Fibroblast of pulmonary artery (primary cell): ENCODE results near the gene PRICKLE4.

Source experiments
- DNase-seq: peaks from one replicate; pipeline ENCODE4 v3.0.0-alpha.2; 2010; ENCODE audit warnings: low read depth
- H3K4me3 ChIP-seq: replicated peaks from 2 replicates; pipeline ENCODE4 v1.5.1; 2011; ENCODE audit warnings: low read depth, mild to moderate bottlenecking, control low read depth, low read length, moderate library complexity
- TF ChIP-seq, protein P1 (sequence below): IDR thresholded peaks from 2 replicates; pipeline ENCODE4 v1.5.1; 2011; ENCODE audit warnings: mild to moderate bottlenecking, control low read depth, low read length, inconsistent platforms; ENCODE audit errors: missing control alignments

The PRICKLE4 gene

DNA sequence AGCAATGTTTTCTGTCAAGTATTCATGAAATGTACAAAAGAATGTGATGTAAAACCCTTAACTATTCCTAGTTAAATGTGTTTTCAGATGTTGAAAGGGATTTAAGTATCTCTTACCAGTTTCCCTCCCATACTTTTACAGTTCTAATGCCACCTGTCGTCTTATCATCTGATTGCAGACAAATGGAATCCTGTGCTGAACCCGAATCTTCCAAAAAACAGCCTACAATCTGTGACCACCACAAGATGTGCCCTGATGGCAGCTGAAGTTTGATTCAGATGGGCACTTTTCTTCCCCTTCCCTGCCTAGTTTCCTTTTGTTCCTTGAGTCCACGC lies 8.8 kb downstream of the PRICKLE4 start:
- TF ChIP-seq, protein P1, sequence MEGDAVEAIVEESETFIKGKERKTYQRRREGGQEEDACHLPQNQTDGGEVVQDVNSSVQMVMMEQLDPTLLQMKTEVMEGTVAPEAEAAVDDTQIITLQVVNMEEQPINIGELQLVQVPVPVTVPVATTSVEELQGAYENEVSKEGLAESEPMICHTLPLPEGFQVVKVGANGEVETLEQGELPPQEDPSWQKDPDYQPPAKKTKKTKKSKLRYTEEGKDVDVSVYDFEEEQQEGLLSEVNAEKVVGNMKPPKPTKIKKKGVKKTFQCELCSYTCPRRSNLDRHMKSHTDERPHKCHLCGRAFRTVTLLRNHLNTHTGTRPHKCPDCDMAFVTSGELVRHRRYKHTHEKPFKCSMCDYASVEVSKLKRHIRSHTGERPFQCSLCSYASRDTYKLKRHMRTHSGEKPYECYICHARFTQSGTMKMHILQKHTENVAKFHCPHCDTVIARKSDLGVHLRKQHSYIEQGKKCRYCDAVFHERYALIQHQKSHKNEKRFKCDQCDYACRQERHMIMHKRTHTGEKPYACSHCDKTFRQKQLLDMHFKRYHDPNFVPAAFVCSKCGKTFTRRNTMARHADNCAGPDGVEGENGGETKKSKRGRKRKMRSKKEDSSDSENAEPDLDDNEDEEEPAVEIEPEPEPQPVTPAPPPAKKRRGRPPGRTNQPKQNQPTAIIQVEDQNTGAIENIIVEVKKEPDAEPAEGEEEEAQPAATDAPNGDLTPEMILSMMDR = no peak
- H3K4me3 ChIP-seq = no peak overlapping the region
- no peak for DNase-seq

DNA sequence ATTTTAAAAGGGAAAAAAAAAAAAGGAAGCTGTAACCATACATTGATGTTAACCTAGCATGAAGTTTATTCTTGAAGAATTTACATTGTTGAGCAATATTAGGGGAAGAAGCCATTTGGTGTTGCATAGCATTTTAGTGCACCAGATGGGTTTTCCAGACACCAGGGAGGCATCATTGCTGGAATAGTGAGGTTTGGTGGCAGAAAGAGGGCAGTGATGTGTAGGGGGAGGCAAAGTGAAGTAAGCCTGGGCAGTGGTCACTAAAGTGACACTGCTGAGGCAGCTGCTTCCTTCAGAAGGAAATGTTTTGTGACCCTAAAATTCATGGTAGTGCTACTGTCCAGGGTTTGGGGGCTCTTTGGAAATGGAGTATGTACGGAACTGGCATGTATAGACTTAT lies 9.5 kb downstream of the PRICKLE4 start:
- DNase-seq = no peak
- H3K4me3 ChIP-seq = no peak overlapping the region
- TF ChIP-seq, protein P1 = no peak

DNA sequence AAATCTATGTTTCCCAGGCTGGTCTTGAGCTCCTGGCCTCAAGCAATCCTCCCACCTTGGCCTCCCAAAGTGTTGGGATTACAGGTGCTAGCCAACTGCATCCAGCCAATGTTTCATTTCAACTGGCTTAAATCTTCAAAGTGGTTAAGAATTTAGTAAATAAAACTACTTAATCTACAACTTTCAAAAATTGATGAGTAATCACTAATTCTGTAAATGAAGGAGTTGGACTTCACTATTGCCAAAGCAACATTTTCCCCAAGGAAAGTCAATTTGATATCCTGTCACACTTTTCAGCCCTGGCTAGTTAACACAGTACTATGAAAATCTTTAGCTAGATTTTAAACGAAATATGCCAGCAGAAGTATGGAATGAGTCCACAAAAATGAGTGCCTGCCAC lies 10.7 kb downstream of the PRICKLE4 start:
- no peak for DNase-seq
- TF ChIP-seq, protein P1 = no peak

DNA sequence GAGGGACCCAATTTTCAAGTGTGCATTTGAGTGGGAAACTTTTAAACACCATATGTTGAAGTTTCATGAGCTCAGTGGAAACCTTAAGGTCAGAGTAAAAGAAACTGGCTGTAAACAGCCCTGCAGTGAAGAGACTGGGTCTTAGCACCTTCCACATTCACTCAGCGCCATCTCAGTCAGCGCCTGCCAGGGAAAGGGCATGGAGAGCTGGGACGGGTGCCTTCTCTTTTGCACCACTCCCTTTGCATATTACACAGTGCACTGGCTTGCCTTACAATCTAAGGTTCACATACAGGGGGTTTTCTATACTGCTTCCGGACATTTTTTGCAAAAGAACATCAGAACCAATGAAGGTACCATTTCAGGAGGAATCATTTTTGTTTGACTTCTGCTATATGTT lies 11.4 kb downstream of the PRICKLE4 start:
- TF ChIP-seq, protein P1 = no peak
- DNase-seq = no peak
- H3K4me3 ChIP-seq = no peak overlapping the region

More for the DNA sequence above, 10.7 kb downstream of the PRICKLE4 start:
- no peak overlapping the region for H3K4me3 ChIP-seq

DNA sequence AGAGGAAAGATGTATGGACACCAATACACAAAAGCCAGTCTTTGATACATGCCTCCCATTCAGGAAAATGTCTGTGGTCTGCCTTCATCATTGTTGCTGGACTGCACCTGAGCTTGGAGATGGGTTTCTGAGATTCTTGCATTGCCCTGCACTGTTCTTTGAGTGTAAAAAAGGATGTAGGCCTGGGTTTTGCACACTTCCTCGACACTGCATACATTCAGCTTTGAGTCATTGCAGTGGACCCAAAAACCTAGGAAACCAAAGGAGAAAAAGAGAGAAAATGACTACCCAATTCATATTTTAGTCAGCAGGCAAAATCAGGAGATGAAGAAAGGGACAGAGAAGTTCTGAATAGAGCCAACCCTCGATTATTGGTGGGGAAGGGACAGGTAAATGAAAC lies 15.9 kb downstream of the PRICKLE4 start:
- no peak for DNase-seq
- TF ChIP-seq, protein P1 = no peak
- no peak overlapping the region for H3K4me3 ChIP-seq

DNA sequence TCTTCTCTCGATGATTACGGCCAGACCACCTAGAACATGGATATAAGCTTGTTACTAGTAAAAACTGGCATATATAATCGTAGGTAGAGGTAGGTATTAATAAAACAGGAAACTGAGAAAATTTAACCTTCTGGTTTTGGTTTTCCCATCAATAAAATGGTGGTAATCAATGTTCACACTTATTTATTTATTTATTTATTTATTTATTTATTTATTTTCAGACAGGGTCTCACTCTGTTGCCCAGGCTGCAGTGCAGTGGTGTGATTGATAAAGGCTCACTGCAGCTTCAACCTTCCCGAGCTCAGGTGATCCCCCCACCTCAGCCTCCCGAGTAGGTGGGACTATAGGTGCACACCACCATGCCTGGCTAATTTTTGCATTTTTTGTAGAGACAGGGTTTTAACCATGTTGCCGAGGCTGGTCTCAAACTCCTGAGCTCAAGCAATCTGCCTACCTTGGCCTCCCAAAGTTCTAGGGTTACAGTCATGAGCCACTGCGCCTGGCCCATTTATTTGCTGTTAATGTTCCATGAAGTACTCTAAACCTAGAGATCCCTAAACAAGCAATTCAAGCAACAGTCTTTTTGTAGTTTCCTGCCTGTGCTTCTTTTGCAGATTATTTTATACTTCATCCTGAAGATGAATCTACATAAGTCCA lies 18.4 kb downstream of the PRICKLE4 start:
- H3K4me3 ChIP-seq = no peak overlapping the region

DNA sequence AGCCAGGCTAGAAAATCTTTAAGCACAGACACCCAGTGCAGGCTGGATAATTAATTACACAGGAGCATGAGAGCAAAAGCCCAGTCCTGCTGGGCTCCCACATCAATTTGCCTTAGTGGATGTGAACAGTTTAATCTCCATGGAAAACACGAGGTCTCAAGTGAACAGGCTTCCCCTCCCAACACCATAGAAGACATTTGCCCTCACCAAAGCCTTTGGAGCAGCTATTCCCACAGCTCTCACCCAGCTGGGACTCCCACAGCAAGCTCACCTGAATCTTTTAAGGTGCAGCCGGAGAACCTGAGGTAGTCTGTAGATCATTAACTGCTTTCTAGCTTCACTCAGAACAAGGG lies 19.0 kb downstream of the PRICKLE4 start:
- DNase-seq = no peak
- TF ChIP-seq, protein P1 = no peak
- H3K4me3 ChIP-seq = no peak overlapping the region

More for the DNA sequence above, 18.4 kb downstream of the PRICKLE4 start:
- TF ChIP-seq, protein P1 = no peak
- DNase-seq = no peak
